Fibroblast of peridontal ligament (primary cell): ENCODE data around the gene SCN2B.
"Not testable (repeated sequence)": the region's sequence is repeated elsewhere in the genome, so short reads cannot be mapped to it uniquely, and the experiment has no call there.

Source experiments
- DNase-seq: peaks from one replicate; pipeline ENCODE4 v3.0.0-alpha.2; 2010; ENCODE audit errors: extremely low read depth

SCN2B gene

DNA sequence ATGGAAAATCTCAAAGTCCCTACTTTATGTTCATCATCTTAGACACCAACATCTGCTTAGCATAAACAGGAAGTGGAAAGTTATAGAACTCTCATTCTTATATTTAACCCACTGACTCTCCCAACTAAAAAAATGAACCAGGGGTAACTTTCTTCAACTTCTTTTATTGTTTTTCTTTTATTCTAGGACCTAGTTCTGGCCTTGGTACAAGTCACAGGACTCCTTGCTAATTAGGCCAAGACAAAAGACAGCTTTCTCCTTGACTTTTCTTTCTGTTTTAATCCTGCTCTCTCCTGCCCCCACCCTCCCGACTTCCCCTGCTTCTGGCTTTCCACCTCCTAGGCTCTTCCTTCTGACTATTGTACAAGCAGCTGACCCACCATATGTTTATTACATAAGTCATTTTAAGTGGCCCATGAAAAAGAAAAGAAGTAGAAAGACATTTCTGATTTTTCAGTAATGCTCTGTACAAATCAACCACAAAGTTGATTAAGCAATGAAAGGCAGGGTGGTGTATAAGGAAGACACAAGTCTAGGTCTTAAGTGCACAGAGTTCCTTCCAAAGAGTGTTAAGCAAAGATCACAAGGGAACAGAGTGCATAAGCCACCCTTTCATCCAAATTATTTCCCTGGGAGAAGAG lies 30.1 kb upstream of the SCN2B start:
- no peak for DNase-seq

DNA sequence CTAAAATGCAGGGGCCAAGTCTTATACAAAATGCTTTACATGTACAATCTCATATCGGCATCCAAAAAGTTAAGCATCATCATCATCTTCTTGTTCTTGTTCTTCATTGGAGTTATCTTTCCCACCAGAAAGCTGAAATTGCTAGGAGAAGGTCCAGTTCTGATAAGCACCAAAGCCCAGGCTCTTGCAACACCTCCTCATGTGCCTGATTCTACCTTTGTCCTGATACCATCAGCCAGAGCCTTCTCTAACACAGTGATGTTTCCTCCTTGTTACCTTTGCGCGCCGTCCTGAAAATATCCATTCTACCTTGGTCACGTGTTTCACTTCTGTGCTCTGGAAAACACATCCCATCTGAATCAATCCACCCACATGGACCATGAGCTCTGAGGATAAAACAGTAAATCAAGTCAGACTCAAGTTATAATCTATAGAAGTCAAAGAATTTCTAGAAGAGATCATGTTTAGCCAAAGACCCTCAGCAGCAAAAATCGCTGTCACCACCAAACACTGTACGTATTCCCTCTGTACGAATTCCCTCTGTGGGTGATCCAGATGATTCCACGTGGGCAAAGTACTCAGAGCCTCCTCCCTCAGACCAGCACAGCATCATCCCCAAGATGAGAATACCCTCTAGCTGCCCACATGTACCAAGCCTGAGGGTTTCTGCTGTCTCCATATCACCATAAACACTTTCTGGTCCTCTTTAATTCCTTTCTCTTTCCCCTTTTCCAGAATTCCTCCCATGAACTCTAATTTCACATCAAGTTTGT lies 29.4 kb upstream of the SCN2B start:
- DNase-seq = no peak

DNA sequence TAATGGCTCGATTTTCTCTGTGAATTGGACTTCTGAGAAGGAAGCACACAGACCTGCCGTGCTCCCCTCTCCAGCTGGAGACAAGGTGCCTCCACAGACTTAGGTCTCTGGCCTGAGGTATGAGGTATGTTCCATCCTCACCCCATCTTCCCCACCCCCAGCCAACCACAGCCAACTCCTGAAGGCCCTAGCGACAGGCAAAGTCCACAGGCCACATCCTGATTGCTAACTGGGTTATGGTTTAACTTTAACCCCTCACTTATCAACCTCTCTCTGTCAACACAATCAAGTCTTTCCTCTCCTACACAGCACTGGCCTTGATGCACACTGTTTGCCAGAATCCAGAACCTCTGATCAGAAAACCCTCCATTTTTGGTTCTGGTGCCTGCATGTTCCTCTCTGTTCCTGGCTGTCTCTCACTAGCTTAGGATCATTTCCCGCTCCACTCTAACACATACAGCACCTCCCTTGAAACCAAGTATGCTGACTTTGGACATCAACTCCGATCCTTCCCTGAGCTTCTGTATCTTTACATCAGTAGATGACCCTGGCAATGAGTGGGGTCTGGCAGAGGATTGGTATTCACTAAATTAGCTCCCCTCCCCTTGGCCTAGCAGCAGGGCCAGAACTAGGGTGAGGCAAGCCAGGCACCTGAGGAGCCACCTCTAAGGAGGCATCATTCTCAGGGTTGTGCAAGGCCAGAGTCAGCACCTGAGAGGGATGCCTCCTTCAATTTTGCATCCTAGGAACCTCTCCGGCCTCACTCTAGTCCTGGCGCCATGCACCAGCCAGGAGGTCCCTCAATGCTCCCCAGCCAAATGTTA lies 26.4 kb upstream of the SCN2B start:
- DNase-seq = no peak

DNA sequence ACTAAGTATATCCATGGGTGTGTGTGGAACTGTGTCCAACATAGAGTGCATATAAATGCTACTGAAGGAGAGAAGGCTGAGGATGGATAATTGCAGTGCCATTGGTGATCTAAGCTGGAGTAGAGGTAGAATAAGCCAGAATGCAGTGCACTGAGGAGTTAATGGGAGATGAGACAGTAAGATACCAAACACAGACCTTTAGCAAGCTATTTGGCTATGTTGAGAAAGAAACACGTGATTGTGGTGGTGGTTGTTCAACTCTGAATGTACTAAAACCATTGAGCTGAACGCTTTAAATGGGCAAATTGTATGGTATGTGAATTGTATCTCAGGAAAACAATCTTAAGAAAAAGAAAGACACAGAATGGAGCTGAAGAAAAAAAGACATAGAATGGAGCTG lies 25.5 kb upstream of the SCN2B start:
- no peak for DNase-seq

DNA sequence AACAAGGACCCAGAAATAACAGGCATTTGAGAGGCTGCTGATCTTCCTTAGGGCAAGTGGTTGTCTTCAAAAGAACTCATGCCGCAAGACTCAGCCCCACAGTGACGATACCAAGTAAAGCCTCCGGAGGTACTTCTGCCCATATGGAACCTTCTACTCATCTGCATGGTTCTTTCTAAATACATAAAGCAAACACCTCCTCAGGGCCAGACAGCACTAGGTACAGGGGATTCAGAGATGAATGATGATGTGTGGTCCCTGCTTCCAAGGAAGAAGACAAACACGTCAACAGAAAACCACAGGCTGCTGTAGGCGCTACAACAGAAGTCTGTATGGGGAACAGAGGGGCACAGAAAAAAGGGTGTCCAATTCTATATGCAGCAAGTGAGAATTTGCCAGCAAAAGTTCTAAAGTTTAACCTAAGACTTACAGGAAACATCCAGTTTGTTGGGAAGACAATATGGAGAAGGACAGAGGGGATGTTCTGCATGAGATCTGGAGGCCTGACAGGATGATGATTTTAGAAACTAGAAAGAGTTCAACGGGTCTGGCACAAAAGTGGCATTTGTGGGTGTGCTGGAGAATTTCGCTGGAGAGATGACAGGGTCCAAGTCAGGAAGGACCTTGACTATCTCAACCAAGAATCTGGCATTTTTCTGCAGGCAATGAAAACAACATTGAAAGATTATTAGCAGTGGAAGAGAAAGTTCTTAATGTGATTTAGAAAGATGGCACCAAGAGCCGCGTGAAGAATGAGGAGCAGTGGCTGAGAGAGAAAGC lies 24.7 kb upstream of the SCN2B start:
- DNase-seq = no peak

DNA sequence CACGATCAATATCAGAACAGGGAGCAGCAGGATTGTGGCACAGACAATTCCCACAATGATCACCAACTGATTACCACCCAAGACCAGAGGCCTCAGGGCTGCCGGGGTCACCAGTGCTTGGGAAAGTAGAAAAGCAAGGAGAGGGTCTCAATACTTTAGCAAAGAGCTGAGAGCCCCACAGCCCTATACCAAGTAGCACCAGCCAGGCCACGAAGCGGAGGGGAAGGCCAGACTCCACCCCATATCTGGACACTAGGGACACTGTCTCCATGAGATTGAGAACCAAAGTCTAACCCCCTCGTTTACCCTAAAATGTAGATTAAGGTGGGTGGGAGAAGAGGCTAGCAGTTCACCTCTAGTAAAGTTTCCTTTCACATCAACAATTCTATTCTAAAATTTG lies 24.1 kb upstream of the SCN2B start:
- no peak for DNase-seq

DNA sequence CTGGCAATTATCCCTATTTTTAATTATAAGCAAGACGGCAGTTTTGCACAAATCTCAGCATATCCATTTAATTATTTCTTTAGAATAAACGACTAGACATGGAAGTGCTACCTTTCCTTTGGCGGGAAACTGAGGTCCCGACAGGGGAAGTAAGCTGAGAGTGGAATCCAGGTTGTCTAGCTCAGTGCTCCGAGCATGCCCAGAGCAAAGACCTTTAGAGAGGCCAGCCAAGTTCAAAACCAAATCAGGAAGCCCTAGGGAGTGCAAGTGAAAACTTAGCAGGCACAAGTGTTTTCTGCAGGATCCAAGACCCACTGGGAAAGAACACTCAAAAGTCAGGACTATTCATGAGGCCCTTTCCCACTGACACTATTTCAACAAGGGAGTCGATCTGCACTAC lies 22.7 kb upstream of the SCN2B start:
- no peak for DNase-seq

DNA sequence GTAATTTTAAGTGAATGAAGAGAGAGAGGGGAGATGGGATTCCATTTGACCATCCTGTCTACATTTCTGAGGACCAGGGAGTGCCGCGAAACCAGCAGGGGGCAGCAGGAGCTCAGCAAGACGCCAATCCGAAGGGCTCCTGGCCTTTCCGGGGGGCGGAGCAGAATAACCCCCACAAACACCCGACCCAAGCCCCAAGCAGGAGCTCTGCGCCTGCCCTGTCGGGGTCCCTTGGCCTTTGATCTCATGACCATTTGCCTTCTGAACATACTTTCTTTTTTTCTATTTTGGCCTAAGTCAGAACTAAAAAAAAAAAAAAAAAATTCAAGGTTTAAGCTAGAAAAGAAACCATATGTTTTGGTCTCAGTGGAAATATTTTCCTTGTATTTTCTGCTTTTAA lies 21.9 kb upstream of the SCN2B start:
- DNase-seq = peak; percentile 49

DNA sequence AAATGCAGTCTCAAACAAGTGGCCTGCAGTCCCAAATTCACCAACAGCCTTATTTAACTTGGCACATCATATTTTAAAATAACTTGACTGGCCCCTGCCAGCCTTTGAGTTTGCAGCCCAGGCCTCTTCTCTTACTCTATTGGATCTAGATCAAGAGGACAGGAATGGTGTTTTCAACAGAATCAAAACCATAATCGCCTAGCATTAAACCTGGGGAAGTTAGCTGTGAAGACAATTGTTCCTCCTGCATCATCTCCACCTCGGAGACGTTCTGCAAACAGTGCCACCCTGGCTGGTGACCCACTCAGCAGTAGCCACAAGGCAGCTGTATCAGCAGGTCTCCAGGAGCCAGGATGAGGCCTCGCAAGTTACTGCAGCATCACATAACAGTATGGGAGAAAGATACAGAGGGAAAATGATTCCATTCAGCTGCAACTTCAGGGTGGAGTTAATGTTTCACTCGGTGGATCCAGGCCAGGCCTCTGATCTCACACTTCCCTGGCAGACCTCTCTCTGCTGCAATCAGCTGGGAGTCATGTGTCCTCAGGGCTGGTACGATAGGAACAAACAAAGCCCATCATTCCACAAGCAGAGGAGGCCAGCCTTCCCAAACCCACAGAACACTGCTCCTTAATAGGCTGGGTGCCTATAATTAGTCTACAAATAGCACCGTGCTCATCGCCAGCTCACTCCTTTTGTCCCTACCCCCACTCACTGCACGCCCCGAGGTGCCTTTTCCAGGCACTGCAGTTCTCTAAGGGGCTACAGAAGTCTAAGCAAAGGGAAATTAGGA lies 18.6 kb upstream of the SCN2B start:
- peak; percentile 76 for DNase-seq

DNA sequence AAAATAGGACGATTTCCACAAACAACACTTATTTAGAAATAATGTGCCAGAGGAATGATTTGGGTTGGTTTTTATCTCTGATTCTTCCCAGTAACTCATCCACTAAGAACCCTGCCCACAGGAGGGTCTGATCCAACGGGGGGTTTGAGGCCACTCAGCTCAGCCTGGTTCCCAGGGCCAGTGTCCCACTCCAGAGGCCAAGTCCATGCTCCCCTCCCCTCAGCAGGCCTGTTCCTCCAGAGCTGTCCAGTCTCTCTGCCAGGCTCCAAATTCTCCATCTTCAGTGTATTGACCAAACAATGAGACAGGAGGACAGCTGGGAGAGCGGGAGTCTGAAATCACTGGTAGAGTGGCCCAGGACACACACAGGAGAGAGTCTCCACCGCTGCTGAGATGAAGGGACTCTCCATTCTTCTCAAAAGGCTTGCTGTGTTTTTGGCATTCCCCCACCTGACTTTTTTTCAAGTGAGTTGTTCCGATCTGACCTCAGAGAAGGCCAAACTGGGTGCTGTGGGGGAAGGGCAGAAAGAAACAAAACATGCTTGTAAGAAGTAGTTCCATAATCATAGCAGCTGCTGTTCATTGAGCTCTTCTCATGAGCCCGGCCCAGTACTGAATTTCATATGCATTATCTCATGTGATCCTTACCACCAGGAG lies 17.6 kb upstream of the SCN2B start:
- no peak for DNase-seq

DNA sequence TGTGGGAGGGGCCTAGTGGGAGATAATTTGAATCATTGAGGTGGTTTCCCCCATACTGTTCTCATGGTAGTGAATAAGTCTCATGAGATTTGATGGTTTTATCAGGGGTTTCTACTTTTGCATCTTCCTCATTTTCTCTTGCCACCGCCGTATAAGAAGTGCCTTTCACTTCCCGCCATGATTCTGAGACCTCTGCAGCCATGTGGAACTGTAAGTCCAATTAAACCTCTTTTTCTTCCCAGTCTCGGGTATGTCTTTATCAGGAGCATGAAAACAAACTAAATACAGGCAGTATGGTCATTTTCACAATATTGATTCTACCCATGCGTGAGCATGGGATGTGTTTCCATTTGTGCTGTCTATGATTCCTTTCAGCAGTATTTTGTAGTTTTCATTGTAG lies 16.4 kb upstream of the SCN2B start:
- DNase-seq = not testable (repeated sequence)

DNA sequence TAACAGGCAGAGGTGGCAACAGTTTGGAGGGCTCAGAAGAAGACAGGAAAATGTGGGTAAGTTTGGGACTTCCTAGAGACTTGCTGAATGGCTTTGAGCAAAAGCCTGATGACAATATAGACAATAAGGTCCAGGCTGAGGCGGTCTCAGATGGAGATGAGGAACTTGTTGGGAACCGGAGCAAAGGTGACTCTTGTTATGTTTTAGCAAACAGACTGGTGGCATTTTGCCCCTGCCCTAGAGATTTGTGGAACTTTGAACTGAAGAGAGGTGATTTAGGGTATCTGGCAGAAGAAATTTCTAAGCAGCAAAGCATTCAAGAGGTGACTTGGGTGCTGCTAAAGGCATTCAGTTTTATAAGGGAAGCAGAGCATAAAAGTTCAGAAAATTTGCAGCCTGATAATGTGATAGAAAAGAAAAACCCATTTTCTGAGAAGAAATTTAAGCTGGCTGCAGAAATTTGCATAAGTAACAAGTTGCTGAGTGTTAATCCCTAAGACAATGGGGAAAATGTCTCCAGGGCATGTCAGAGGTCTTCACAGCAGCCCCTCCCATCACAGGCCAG lies 14.6 kb upstream of the SCN2B start:
- DNase-seq = not testable (repeated sequence)

DNA sequence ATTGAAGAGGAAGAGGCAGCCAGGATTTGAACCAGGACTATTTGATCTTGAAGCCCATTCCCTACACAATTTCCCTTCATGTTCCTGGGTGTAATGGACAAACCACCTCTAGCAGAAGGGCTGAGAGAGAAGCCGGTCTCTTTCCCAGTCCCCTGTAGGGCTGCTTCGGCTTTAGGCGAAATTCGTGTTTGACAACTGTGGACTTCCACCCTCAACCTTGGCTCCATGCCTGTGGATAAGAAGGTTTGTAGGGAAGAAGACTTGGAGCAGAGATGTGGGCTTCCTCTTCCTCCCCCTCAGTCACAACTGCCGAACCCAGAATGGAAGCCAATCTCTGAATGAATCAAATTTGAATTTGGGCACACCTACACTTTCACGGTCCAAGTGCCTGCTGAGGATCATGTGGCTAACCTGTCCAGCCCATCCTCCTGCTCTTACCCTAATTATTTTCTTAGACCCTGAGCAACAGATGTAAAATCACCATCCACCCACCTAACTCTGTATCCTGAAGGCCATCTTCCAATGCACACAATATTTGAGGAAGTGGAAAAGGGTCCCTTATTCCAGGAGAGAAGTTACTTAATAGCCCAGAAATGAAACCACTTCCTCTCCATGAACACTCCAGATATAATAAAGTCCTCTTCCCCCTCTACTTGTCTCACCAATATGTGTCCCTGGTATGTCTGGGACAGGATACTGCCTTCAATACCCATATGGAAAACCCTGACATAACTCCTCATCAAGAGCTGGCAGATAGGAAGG lies 10.1 kb upstream of the SCN2B start:
- DNase-seq = no peak

DNA sequence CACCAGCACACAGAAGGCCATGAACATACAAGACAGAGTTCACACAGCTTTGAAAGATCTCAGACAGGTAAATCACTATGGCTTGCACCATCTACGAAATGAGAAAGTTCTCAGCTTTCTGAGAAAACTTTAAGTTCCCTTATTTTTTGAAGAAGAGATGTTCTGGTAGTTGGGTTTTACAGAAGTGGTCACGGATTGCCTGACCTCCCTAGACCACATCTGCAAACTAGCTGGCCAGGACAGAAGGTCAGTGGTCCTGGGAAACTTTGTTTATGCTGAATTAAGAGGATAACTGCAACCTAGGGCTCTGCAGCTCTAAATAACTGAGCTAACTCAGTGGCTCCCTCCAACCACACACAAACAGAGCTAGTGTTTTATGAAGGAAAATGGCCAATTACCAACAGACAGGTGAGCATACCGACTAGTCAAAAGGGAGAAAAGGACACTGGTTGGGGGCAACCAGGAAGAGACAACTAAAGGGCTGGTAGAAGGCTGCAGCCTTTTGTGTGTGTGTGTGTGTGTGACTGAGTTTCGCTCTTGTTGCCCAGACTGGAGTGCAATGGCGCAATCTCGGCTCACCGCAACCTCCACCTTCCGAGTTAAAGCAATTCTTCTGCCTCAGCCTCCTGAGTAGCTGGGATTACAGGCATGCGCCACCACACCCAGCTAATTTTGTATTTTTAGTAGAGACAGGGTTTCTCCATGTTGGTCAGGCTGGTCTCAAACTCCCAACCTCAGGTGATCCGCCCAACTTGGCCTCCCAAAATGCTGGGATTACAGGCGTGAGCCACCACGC lies 8.5 kb upstream of the SCN2B start:
- no peak for DNase-seq

DNA sequence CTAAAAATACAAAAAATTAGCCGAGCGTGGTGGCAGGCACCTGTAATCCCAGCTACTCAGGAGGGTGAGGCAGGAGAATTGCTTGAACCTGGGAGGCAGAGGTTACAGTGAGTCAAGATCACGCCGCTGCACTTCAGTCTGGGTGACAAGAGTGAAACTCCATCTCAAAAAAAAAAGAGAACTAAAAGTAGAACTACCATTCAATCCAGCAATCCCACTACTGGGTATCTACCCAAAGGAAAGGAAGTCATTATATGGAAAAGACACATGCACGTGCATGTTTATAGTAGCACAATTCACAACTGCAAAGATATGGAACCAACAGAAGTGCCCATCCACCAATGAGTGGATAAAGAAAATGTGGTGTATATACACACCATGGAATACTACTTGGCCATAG lies 7.3 kb upstream of the SCN2B start:
- not testable (repeated sequence) for DNase-seq

DNA sequence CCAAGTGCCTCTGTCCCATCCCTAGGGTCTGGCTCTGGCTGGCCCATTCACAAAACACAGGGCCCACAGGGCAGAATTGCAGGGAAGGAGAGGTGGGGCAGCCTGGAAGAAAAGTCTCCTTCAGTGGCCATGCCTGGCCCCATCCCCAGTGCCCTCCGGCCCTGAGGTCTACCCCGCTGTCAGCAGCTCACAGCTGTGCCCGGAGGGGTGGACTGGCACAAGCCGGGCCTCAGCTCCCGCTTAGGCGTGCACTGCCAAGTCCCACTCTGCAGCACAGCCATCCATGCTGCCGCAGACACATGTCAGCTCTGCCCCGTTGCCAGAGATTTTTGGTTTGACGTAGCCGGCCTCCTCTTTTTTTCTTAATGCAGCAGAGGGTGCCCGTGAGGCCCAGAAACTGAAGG lies 3.9 kb upstream of the SCN2B start:
- peak; percentile 7 for DNase-seq

DNA sequence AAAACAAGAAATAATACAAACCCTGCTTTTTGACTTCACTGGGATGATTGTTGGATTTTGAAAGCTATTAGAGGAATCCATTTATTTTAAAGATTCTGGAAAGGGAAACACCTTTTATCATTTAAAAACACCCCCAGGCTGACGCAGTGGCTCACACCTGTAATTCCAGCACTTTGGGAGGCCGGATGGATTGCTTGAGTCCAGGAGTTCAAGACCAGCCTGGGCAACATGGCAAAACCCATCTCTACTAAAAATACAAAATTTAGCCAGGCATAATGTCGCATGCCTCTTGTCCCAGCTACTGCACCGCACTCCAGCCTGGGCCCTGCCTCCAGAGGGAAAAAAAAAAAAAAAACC lies 317 bp upstream of the SCN2B start:
- no peak for DNase-seq

DNA sequence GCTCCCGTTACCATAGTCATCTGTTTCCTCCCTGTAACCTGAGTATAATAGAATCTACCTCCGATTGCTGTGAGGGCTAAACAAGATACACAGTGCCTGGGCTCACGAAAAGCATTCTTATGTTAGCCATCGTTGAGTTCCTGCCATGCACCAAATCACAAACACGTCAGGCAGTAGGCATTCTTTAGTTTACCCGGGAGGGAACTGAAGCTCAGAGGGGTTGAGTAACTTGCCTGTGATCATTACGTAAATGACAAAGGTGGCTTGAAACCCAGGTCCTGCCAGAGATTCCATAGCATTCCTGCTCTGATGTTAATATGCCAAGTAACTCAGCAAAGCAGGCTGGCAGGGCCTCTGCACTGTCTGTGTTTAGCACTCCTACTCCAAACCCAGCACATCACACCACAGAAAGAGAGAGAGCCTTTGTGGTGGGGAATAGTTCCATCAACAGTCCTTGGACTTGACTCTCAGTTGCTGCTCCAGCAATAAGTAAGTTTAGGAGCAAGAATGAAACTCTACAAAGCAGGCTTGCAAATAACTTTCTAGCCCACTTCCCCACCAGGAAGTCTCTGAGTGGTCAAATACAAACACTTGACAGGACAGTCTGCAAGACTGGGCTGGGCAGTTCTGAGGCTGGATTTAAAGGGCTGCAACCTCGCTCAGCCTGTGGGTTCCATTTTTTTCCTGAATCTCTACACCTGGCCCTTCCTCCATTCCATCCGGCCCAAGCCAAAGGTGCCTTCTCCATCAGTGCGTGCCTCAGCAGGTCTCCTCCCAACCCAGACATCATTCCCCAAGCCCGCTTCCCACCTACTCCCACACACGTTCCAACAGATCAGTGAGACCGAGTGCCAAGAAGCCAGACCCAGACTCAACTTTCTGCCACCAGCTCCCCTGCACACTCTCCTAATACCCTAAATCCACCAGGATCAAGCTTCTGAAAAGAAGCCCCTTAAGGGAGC lies 1.1 kb downstream of the SCN2B start:
- DNase-seq = peak; percentile 38
